ENCODE data around the gene PXYLP1.

The PXYLP1 gene

DNA sequence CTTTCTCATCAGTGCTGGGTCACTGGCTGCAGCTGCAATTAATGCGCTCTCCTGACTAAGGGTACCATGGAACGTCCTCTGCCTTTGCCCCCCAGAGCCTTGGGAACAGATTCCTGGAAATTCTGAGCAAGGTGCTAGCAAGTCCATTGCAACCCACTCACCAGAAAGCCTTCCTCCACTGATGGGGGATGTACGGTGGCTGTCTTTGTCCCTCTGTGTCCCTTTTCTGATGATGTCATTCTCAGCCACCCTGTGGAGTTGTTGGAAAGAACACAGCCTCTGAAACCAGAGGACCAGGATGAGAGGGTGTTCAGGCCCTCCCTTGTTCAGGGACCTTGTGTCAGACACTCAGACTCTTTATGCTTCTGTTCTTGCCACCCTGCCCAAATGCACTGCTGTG lies 98.6 kb downstream of the PXYLP1 start:
- DNase-seq: no peak

DNA sequence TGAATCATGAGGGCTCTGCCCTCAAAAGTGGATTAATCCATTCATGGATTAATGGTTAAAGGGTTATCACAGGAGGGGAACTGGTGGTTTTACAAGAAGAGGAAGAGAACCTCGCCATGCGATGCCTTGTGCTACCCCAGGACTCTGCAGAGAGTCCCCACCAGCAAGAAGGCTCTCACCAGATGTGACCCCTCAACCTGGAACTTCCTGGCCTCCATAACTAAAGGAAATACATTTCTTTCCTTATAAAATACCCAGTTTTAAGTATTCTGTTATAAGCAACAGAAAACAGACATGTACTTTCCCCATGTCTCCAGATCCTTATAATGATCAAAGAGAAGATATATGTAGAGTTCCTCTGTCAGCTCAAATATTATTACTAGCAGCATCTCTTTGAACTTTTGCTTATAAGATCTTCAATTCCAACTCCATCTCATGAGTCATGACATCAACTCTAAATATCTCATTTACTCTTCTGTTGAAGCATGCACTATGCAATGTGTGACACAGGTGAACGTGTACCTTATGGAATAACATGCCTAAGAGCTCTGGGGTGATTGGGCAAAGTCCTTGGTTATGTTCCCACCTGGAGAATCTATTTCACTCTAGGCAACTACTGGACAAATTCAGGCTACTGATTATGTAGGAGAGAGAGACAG lies 99.2 kb downstream of the PXYLP1 start:
- DNase-seq: no peak

DNA sequence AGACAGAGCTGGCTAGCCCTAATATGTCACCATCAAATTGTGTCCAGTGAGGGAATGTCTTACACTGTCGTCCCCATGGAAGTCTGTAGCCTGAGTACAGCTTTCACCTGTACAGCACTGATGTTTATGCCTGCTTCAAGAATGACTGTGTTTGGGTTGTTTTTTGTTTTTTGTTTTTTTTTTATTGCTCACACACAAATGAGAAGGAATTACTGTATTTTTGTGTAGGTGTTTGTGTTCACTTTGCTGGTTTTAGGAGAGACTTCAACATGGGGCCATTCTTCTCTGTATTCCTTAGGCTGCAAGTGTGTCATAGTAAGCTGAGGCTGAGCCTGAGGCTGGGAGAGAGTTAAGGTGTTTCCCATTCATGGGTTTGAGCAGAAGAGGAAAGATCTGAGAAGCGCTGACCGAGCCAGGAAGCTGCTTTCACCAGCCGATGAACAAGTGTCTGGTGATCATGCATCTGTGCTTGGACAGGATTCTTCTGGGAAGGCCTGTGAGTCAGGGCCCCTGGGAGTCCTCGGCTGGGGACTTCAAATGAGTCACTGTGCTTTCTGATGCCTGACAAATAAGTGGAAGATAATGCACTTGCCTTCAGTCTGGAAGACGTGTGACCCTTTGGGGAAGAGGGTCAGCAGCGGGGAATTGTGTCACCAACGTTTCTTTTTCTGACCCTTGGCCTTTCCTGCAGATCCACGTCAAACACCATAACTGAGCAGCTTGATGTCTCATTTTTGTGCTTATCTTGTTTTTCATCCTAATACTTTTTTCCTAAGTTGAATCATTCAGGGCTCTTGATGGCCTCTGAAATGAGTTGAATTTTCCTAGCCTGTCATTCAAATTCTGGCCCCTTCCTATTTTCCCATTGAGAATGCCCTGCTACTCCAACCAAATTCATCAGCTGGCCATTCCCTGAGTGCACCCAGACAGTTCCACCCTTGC lies 100.0 kb downstream of the PXYLP1 start:
- no peak for DNase-seq

DNA sequence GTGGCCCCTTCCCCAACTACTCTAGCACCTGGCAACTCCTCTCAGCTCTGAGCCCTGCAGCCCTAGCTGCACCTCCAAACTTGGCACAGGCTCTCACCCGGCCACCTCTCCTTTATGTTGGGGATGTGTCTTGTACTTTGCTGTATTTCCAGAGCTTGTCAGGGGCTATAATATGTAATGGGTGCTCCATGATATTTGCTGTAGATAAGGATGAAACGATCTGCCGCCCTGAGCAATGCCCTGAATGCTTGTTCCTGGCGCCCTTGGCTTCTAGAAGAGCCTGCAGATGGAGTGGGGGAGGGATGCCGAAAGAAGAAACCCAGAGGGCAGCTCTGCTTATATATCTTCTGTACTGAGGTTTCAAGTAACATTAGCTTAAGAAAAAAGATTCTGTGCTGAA lies 100.8 kb downstream of the PXYLP1 start:
- no peak for DNase-seq

DNA sequence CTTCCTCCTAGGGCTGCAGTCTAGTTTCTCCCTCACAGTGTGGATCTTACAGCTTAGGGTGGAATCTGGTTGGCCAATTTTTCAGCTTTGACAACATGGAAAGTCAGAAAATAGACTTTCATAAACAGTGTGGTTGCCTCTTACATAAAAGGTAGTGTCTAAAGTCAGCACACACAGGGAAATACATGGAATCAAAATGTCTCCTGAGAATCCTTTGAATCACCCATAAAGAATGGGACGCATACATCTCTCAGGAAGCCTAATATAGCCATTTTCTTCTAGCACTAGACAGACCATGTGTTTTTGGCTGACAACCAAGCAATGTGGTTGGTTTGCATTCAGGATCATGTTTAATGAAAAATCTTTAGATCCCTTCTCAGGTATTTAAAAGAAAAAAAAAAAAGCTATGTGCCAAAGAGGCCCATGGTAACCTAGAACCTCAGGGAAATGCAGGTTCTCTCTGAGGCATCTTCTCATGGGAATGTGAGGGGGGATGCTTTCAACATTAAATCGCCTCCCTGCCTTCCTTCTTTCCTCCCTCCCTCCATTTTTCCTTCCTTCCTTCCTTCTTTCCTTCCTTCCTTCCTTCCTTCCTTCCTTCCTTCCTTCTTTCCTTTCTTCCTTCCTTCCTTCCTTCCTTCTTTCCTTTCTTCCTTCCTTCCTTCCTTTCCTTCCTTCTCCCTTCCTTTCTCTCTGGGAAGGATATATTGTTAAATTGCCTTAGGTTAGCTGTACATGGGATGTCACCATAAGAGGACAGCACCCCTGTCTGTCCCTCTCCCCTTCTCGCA lies 102.4 kb downstream of the PXYLP1 start:
- DNase-seq: no peak

DNA sequence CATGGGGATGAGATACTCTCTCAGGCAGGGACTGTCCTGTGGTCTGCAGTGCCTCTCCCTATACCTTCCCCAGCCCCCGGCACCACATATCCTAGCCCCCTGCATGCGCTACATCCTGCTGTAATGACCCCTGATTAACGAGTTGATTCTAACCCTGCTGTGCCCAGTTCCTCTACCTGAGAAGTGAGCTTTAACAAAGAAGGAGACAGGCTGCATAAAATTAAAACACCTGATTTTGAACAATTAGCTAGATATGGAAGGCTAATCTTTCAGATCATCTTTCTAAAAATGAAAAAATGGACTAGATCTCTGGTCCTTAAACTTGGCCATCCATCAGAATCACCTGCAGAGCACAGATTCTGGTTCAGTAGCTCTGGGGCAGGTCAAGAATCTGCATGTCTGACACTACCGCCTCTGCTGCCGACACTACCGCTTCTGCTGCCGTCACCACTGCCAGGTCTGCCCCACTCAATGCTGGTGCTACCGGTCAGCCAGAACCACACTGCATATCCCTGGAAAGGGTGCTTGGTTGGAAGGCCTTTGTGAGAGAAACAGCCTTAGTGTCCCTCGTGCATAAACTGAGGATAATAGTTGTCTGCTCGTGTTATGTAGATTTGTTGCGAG lies 103.1 kb downstream of the PXYLP1 start:
- no peak for DNase-seq

DNA sequence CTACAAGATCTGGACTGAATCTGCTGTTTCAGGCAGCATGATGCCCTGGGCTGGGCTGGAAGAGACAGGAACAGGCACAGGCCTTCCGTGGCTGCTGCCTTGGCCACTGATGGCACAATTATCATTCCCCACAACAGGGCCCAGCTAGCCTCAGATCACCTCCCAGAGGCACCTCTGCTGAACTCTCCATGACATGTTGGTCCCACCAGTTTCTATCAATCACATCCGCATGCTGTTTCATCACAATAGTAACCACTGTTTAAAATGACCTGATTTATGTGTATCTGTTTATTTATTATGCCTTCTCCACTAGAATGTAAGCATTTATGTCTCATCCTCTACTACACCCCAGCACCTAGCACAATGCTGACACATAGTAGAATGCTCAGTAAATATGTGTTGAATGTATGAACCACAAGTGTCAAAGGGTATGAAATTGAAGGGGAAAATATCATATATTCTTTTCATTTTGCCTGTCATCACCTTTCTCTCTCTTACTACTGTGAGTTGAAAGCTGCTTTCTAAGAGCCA lies 104.0 kb downstream of the PXYLP1 start:
- no peak for DNase-seq

DNA sequence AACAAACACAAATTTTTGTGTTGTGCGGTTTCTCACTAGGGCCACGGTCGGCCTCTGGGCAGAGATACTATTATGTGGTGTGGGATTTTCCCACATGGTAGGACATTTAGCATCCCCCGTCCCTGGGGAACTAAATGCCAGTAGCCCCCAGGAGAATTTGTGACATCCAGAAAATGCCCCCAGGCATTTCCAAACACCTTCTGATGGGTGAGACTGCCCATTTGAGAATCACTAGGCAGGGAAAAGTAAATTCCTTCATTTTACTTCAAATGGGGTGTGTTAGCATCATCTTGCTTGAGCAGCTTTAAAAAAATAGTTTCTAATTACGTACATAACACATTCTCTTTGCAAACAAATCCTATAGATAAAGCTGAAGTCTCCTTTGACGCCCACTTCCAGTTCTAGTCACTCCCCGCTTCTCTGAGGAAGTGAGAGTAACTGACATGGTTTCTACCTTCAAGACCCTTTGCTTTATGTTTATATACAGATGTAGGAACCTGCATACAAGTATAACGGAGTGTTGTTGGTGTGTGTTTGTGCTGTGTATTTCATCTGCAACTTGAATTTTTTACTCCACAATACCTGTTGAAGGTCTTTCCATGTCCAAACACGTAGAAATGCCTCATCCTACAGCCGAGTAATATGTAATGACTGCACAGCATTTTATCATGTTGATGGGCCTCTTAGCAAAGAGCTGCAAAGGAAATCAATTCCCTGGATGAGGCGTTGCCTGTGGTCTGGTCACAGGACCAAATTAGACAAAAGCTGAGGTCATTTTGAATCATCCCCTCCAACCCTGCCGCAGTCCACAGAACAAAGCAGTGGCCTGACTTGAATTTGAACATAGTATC lies 105.3 kb downstream of the PXYLP1 start:
- DNase-seq: no peak

DNA sequence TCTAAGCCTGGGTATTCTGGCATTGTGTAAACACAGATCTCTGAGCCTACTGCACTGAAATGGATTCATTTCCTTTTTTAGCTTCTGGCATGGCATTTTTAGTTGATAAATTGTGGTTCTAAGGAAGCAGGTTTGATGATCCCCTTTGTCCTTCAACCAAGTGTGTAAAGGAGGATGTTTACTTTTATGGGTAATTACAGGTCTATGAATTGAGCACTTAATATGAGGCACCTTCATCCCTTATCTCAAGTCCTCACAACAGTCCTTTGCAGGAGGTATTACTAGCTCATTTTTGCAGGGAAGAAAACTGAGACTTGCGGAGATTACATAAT lies 105.9 kb downstream of the PXYLP1 start:
- peak; percentile 74 for DNase-seq

DNA sequence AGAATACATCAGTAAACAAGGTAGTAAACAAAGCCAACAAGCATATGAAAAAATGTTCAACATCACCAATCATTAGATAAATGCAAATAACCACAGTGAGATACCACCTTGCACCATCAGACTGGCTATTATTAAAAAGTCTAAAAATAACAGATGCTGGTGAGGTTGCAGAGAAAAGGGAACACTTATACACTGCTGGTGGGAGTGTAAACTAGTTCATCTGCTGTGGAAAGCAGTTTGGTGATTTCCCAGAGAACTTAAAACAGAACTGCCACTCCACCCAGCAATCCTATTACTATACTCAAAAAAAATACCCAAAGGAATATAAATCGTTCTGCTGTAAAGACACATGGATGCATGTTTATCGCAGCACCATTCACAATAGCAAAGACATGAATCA lies 106.4 kb downstream of the PXYLP1 start:
- DNase-seq: no peak

DNA sequence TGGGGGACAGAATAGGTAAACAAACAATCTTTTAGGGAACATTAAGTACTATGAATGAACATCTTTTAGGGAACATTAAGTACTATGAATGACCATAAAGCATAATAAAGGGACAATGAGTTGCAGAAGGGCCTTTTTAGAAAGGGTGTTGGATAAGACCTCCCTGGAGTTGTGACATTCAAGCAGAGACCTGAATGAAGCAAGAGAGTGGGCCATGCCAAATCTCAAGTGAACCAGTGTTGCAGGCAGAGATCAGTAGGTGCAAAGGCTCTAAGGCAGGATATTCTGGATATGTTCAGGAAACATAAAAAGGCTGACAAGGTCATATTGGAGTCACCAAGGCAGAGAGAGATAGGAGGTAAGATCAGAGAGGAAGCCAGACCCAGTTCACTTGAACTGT lies 107.3 kb downstream of the PXYLP1 start:
- no peak for DNase-seq

DNA sequence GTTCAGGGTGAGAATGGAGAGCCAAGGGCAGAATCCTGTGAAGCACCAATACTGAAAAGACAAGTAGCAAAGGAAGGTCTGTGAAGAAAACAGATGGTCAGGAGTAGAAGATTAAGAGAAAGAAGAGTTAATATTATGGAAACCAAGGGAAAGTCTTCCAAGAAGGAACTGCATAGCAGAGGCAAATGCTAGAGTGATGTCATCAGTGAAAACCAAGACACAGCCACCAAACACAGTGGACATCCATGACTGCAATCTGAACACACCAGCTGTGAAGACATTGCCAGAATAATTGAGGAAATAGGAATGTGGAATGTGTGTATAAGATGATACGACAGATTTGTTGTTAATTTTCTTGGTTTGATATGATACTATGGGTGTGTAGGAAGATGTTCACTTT lies 109.9 kb downstream of the PXYLP1 start:
- DNase-seq: no peak

DNA sequence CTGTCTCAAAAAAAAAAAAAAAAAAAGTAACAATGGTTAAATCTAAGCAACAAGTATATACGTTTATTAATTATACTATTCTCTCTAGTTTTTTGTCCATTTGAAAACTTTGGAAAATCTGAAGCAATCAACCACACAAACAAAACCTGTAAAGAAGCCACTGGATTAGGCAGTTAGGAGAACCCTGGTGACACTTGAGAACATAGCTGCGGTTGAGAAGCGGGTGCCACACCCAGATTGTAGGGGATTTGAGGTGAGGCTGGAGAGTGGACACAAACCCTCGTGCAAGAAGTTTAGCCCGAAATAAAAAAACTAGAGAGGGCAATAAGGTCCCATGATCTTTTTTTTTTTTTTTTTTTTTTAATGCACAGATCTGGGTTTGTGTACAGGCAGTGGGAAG lies 110.8 kb downstream of the PXYLP1 start:
- DNase-seq: no peak

DNA sequence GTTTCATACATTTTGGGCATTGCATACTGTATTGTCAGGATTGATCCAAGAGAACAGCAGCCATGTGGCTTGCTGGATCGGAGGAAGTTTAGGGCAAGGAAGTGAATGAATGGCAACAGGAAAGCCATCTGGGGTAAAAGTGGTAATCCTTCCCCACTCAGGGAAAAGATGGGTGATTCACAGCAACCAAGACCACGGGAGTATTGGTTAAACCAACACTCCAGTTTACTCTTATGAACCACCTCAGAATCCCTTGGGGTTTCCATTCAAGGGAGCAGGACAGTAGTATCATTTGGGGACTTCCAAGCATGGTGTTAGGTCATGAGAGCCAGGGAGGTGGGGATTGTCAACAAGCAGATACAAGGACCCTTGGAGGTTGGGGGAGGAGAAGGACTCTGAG lies 111.5 kb downstream of the PXYLP1 start:
- no peak for DNase-seq

DNA sequence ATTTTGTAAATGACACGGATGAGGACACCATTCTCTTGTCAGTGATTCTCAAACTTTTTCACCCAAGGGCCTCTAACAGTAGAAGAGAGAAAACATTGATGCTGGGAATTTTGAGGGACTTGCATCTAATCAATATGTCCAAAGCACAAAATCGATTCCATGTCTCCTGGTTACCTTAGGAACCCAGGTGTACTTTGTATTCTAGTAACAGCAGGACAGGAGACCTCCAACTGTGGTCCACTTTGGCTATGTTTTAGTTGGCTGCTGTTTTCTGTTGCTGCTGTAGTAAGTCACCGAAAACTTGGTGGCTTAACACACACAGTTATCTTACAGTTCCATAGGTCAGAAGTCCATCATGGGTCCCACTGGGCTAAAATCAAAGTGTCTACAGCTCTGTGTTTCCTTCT lies 112.2 kb downstream of the PXYLP1 start:
- DNase-seq: no peak
